HK-2 (cell line): ENCODE measurements around the gene TMEM125.

Source experiments
- DNase-seq: peaks from one replicate; pipeline ENCODE4 v3.0.0-alpha.2; 2018; ENCODE audit not compliant: unreplicated experiment

The TMEM125 gene

GRCh38 chr1:43247256-43247921, 22.4 kb upstream of the TMEM125 start:
- no peak for DNase-seq

- no peak for DNase-seq
These were observed 19.4 kb upstream of the TMEM125 start for GRCh38 chr1:43250351-43250761.

- DNase-seq = no peak
These were observed 18.8 kb upstream of the TMEM125 start for GRCh38 chr1:43251024-43251423.

GRCh38 chr1:43252225-43252624, 17.6 kb upstream of the TMEM125 start:
- no peak for DNase-seq

GRCh38 chr1:43253173-43253572, 16.6 kb upstream of the TMEM125 start:
- no peak for DNase-seq

- no peak for DNase-seq
These were observed 15.9 kb upstream of the TMEM125 start for GRCh38 chr1:43253876-43254275.

- DNase-seq = no peak
These were observed 14.2 kb upstream of the TMEM125 start for GRCh38 chr1:43255438-43256210.

GRCh38 chr1:43256675-43257570, 12.9 kb upstream of the TMEM125 start:
- no peak for DNase-seq

GRCh38 chr1:43258370-43258769, 11.4 kb upstream of the TMEM125 start:
- no peak for DNase-seq

- DNase-seq = no peak
These were observed 4.4 kb upstream of the TMEM125 start for GRCh38 chr1:43265431-43265830.

- no peak for DNase-seq
These were observed 2.9 kb upstream of the TMEM125 start for GRCh38 chr1:43266881-43267280.

- DNase-seq = no peak
These were observed 2.4 kb upstream of the TMEM125 start for GRCh38 chr1:43267291-43267805.

GRCh38 chr1:43267818-43268425, 1.9 kb upstream of the TMEM125 start:
- no peak for DNase-seq

GRCh38 chr1:43270421-43271095, 775 bp downstream of the TMEM125 start:
- DNase-seq = no peak

GRCh38 chr1:43271186-43272118, 1.7 kb downstream of the TMEM125 start:
- no peak for DNase-seq

GRCh38 chr1:43272161-43272560, 2.4 kb downstream of the TMEM125 start:
- no peak for DNase-seq

GRCh38 chr1:43272576-43273571, 3.1 kb downstream of the TMEM125 start:
- no peak for DNase-seq

GRCh38 chr1:43273708-43274107, 3.9 kb downstream of the TMEM125 start:
- DNase-seq = no peak
